Thyroid gland (tissue), 4 donors: Measurements from ENCODE around the gene TRIP12. TPM values are rescaled to one million over a fixed set of nuclear protein-coding genes. Genes with fewer than 3 reads are reported as not detected.

Source experiments
- DNase-seq, 2 donors: peaks; one replicate each; pipeline ENCODE4 v3.0.0-alpha.2; 2019
- H3K27ac ChIP-seq, 3 donors: fragments of 200-600 bp; sonication (generic); 1 replicate in 2 of 3; 2 replicates in 1 of 3; pipeline ENCODE4 v1.5.1; 2016 to 2019; ENCODE audit warnings: mild to moderate bottlenecking in 1 of 3, moderate library complexity in 1 of 3
- H3K27me3 ChIP-seq: fragments of 200-600 bp; sonication (generic); one replicate; pipeline ENCODE4 v1.5.1; 2019
- H3K36me3 ChIP-seq, 2 donors: fragments of 200-600 bp; sonication (generic); one replicate each; pipeline ENCODE4 v1.5.1; 2016 to 2019
- H3K4me1 ChIP-seq, 2 donors: fragments of 200-600 bp; sonication (generic); one replicate each; pipeline ENCODE4 v1.5.1; 2017 to 2019
- H3K4me3 ChIP-seq, 3 donors: fragments of 200-600 bp; sonication (generic); replicated peaks in 1 of 3; 1 replicate in 2 of 3; 2 replicates in 1 of 3; pipeline ENCODE4 v1.5.1; 2016; ENCODE audit warnings: mild to moderate bottlenecking in 1 of 3
- H3K9me3 ChIP-seq: fragments of 200-600 bp; sonication (generic); one replicate; pipeline ENCODE4 v1.5.1; 2017
- CTCF ChIP-seq, 6 experiments: fragments of 200-600 bp in 3 of 6; fragments of 450-650 bp in 3 of 6; sonication (generic) in 3 of 6; IDR thresholded peaks; one replicate each; pipeline ENCODE4 v1.5.1; 2016 to 2019; ENCODE audit warnings: antibody characterized with exemption in 6 of 6, mild to moderate bottlenecking in 2 of 6, inconsistent platforms in 1 of 6, moderate library complexity in 1 of 6
- POLR2A ChIP-seq, 2 donors: fragments of 450-650 bp; IDR thresholded peaks; one replicate each; pipeline ENCODE4 v1.6.1; 2017; ENCODE audit warnings: antibody characterized with exemption in 2 of 2, mild to moderate bottlenecking in 2 of 2, moderate library complexity in 1 of 2
- WGBS, 2 donors: methylation state at CpG; one replicate each; pipeline ENCODE4 v1.1.5; 2017; 5-methylcytosine and 5-hydroxymethylcytosine counted together
- intact Hi-C: fragments of 100-400 bp; cut with DNase I; formaldehyde crosslinking; loops from one replicate; pipeline ENCODE4 v1.15.1; 2023
- total RNA-seq, 4 donors: library from RNA; depleted of rRNA; stranded (reverse); fragments of >200 nt; gene quantifications; one replicate each; pipeline ENCODE4 v1.2.3, GENCODE V29; 2016

The TRIP12 gene
- total RNA-seq, 4 donors from 2014 or later, result 155 to 273 (median 184) TPM

DNA sequence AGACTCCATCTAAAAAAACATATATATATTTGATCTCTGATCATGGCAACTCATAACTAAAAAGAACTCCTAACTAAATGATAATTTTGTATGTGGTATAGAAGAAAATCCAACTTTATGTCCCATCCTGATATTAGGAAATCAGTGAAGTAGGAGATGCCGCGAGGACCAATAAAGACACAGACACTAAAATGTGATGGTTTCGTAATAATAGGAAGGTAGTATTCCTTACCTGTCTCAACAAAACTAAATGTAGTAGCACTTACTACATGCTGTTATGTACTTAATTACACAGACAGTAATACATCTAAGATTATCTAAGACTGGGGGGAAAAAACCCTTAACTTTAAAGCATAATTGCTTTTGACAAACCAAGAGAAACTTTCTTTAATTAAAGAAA, 63.5 kb downstream of the TRIP12 start:
- no peaks in the 10 kb centered on the region for H3K27me3 ChIP-seq
- intact Hi-C loops, result no loop called here
- no peak overlapping the region for H3K27ac ChIP-seq
- TF ChIP-seq CTCF (IDR thresholded peaks at IDR 0.05), result no peak
- TF ChIP-seq POLR2A (IDR thresholded peaks at IDR 0.05), result no peak
- no peaks in the 10 kb centered on the region for H3K9me3 ChIP-seq
- WGBS, 2 donors, result 98% methylated on average over 3 of the region's 3 CpGs
- H3K4me3 ChIP-seq, result no peak overlapping the region
- DNase-seq, result no peak
- H3K36me3 ChIP-seq, result peaks cover 11 to 15% of the 10 kb centered on the region in 2 donors
- H3K4me1 ChIP-seq, result no peaks in the 10 kb centered on the region

DNA sequence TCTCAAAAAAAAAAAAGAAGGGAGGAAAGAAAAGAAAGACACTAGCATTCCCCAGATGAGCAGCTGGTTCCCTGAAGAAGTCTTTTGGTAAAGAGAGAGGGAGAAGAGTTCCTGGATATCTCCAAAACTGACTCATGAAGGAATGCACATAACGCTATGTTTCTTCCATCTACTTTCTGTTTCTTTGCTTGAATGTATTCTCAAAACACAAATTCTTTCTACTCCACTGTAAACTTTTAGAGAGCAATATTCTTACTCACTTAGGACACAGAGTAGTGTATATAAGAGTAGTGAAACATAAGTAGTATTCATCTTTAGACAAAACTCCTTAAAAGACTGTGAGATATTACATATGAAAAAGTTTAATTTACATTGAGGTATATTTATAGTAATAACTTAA, 64.2 kb downstream of the TRIP12 start:
- H3K4me1 ChIP-seq, result peaks cover 0 to 4% of the 10 kb centered on the region in 2 donors
- WGBS, 2 donors, result 89 to 98% methylated on average over 1 of the region's 1 CpG
- TF ChIP-seq CTCF (IDR thresholded peaks at IDR 0.05), result no peak
- TF ChIP-seq POLR2A (IDR thresholded peaks at IDR 0.05), result no peak

DNA sequence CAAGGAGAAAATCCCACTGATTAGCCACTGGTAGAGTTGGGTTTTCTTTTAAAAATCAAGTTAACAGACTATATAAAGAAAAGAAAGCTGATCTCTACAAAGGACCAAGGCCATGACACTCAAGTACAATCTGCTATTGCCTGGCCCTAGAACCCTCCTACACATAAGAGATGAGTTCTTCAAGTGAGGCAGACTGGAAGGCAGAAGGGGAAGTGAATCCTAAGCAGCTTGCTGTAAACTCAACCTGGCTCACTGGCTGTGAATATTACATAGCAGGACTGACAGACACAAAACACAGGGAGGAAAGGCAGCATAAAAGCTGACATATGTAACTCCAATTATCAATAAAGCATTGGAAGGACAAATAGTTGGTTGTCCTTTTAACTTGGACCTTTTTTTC, 65.4 kb downstream of the TRIP12 start:
- intact Hi-C loops, result no loop called here
- Histone ChIP-seq H3K4me3 (no peak overlapping the region), H3K4me1 (peaks cover 0 to 5% of the 10 kb centered on the region in 2 donors), H3K27ac (no peak overlapping the region), H3K36me3 (peaks cover 11 to 15% of the 10 kb centered on the region in 2 donors), H3K9me3 (no peaks in the 10 kb centered on the region), H3K27me3 (no peaks in the 10 kb centered on the region)
- TF ChIP-seq POLR2A (IDR thresholded peaks at IDR 0.05), result no peak
- TF ChIP-seq CTCF (IDR thresholded peaks at IDR 0.05), result no peak
- no peak for DNase-seq

More for the DNA sequence above, 64.2 kb downstream of the TRIP12 start:
- Histone ChIP-seq H3K4me3 (no peak overlapping the region), H3K36me3 (peaks cover 11 to 15% of the 10 kb centered on the region in 2 donors), H3K27ac (no peak overlapping the region), H3K9me3 (no peaks in the 10 kb centered on the region), H3K27me3 (no peaks in the 10 kb centered on the region)
- DNase-seq, result no peak
- intact Hi-C loops, result no loop called here

- Histone ChIP-seq H3K27me3 (no peaks in the 10 kb centered on the region), H3K27ac (no peak overlapping the region), H3K4me1 (peaks cover 0 to 5% of the 10 kb centered on the region in 2 donors), H3K36me3 (peaks cover 11 to 15% of the 10 kb centered on the region in 2 donors), H3K9me3 (no peaks in the 10 kb centered on the region), H3K4me3 (no peak overlapping the region)
- intact Hi-C loops, result no loop called here
- TF ChIP-seq POLR2A (IDR thresholded peaks at IDR 0.05) (no peak), CTCF (IDR thresholded peaks at IDR 0.05) (no peak)
- 96 to 98% methylated on average over 5 of the region's 5 CpGs for WGBS, 2 donors
- DNase-seq, result no peak
Measured at GRCh38 chr2:229855116-229855515, 66.7 kb downstream of the TRIP12 start.

DNA sequence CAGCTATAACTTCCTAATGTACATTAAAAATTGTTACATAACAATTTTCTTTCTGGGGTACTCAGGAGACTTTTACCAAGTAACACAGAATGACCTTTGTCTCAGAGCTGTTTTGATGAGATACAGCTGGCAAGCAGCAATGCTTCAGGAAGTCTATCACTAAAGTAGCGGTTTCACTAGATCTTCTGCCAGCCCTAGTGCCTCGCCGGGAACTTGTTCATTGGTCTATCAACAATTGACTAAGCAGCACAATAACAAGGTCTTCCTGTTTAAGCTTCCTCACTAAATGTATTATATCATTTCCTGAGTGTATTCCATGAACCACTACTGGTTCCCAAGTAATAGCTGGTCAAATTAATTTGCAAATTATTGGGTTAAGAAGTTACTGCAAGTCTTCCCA, 69.2 kb downstream of the TRIP12 start:
- Histone ChIP-seq H3K27ac (no peak overlapping the region), H3K4me1 (peaks cover 5 to 14% of the 10 kb centered on the region in 2 donors), H3K27me3 (no peaks in the 10 kb centered on the region), H3K36me3 (no peaks in the 10 kb centered on the region), H3K4me3 (no peak overlapping the region), H3K9me3 (no peaks in the 10 kb centered on the region)
- intact Hi-C loops, result no loop called here
- no peak for DNase-seq
- WGBS, 2 donors, result 61 to 76% methylated on average over 3 of the region's 3 CpGs
- TF ChIP-seq CTCF (IDR thresholded peaks at IDR 0.05) (no peak), POLR2A (IDR thresholded peaks at IDR 0.05) (no peak)
